Heart left ventricle (tissue), 16 donors: Measurements from ENCODE around the gene PLCH1. TPM values are rescaled to one million over a fixed set of nuclear protein-coding genes. Genes with fewer than 3 reads are reported as not detected.
A peak's percentile ranks its signal among the peaks of the same experiment; 100 is the strongest.

Experiments
- ATAC-seq, 4 donors: fragments of 200-7000 bp; cut with Tn5 transposase; one replicate each; pipeline ENCODE4 v1.9.1; 2020 to 2022; ENCODE audit warnings: moderate library complexity in 4 of 4, mild to moderate bottlenecking in 3 of 4, moderate number of reproducible peaks in 1 of 4
- DNase-seq, 5 donors: peaks; one replicate each; pipeline ENCODE4 v3.0.0-alpha.2; 2020
- H3K27ac ChIP-seq, 12 donors: fragments of 200-600 bp; sonication (generic) in 4 of 12; one replicate each; pipeline versions ENCODE4 v1.5.0 to v1.8.0; 2016 to 2022; ENCODE audit warnings: mild to moderate bottlenecking in 2 of 12
- H3K27me3 ChIP-seq, 9 donors: fragments of 200-600 bp; sonication (generic) in 2 of 9; one replicate each; pipeline versions ENCODE4 v1.5.1 to v1.8.0; 2016 to 2022; ENCODE audit warnings: mild to moderate bottlenecking in 3 of 9
- H3K36me3 ChIP-seq, 9 donors: fragments of 200-600 bp; sonication (generic) in 2 of 9; one replicate each; pipeline versions ENCODE4 v1.5.0 to v1.8.0; 2018 to 2022; ENCODE audit warnings: mild to moderate bottlenecking in 2 of 9
- H3K4me1 ChIP-seq, 12 donors: fragments of 200-600 bp; sonication (generic) in 4 of 12; one replicate each; pipeline versions ENCODE4 v1.5.0 to v1.8.0; 2016 to 2022; ENCODE audit warnings: mild to moderate bottlenecking in 3 of 12
- H3K4me3 ChIP-seq, 12 donors: fragments of 200-600 bp; sonication (generic) in 4 of 12; one replicate each; pipeline versions ENCODE4 v1.5.0 to v1.8.0; 2017 to 2022; ENCODE audit warnings: mild to moderate bottlenecking in 9 of 12, moderate library complexity in 4 of 12
- H3K9me3 ChIP-seq, 12 donors: fragments of 200-600 bp; sonication (generic) in 4 of 12; one replicate each; pipeline versions ENCODE4 v1.5.0 to v1.8.0; 2016 to 2022; ENCODE audit warnings: mild to moderate bottlenecking in 1 of 12
- POLR2A ChIP-seq, 2 donors: fragments of 450-650 bp; IDR thresholded peaks; one replicate each; pipeline ENCODE4 v1.6.1; 2017; ENCODE audit warnings: antibody characterized with exemption in 2 of 2, mild to moderate bottlenecking in 2 of 2, moderate library complexity in 2 of 2
- WGBS, 4 donors: extraction: QIAGEN DNeasy Blood & Tissue Kit in 2 of 4; methylation state at CpG; one replicate each; pipeline versions ENCODE4 v1.1.5 to v1.1.7; 2013 to 2018; 5-methylcytosine and 5-hydroxymethylcytosine counted together
- intact Hi-C, 10 donors: fragments of 100-400 bp; cut with DNase I; formaldehyde crosslinking; loops; one replicate each; pipeline versions ENCODE4 v1.11.1 to v1.14.2; 2022
- polyA plus RNA-seq, 2 donors: library from polyadenylated mRNA; stranded (reverse); fragments of 200-250 nt; gene quantifications; one replicate each; pipeline ENCODE4 v1.2.3, GENCODE V29; 2013
- total RNA-seq, 9 donors: library from RNA; depleted of rRNA in 2 of 9; stranded (reverse); fragments of >200 nt in 2 of 9; fragmentation: NEBNext Ultra II Directional in 3 of 9; extraction: Animal tissue kit (Norgen Biotek cat#: 25700) in 3 of 9; gene quantifications; one replicate each; pipeline versions ENCODE4 v1.1.0 to v1.2.4, GENCODE V29; 2016 to 2023
- TF ChIP-seq, protein P1 (sequence below), 12 donors: fragments of 200-600 bp; sonication (generic) in 4 of 12; IDR thresholded peaks; one replicate each; pipeline versions ENCODE4 v1.5.0 to v1.8.0; 2018 to 2022; ENCODE audit warnings: antibody characterized with exemption in 12 of 12, mild to moderate bottlenecking in 5 of 12
- donor health status: ischemic (EF 13 %, LVEDD 7.1; RV severe dilation, severe dysfunction).
- donor health status: healthy with polysubstance abuse.
- donor health status: DM: no; HTN: yes; CAD: no.
- donor health status: DM: no; HTN: no; CAD: no.
- donor health status: ischemic (EF 25% LVEDD 6.9; RV normal size, moderate dysfunction).
- donor health status: ischemic (EF 25% LVEDD 5.7; RV mildly dilated, moderate dysfunction).
- donor health status: healthy.
- donor health status: DM: yes; HTN: yes; CAD: no.
- donor health status: ischemic (EF 35%, LVEDD 5.7; RV mildly dilated, moderate dysfunction).
- donor health status: nonischemic (EF 11% LVEDD 7.7; RV severe dilation, severe dysfunction).
- donor health status: DM: yes; HTN: yes; CAD: no.
- donor health status: PGD.
- donor health status: ischemic (EF 29% LVEDD 5.4; RV normal size, mild dysfunction).
- donor health status: nonischemic (EF 23%, LVEDD 6.1; RV moderate dilation, normal function).

Gene PLCH1
- total and polyA plus RNA-seq, 11 donors = 0.07 to 2.7 (median 0.23) TPM

DNA sequence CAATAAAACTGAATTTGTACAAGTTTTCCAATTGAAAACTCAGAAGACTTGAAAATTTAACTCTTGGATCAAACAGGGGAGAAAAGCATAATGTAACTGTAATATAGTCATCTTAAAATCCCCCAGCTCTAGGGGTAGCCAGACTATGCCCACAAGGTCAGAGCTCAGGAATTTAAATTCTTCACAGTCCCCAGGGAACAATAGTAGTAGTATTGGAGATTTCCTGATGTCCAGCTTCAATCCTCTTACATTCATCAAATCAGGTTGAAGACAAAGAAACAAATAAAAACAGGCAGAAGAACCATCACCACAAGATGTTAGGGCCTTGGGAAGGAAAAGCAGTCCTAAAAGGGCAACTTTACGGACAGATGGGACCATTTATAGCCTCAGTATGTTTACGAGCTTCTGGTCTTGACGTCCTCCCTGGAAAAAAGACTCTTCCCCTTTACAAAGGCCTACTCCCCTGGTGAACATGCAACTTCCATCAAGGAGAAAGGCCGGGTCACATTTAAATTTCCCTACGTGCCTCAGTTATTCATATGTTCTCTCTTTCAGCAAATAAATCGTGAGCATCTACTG is 96.8 kb downstream of the PLCH1 start:
- Histone ChIP-seq H3K27ac (no peak overlapping the region), H3K36me3 (no peaks in the 10 kb centered on the region), H3K9me3 (no peaks in the 10 kb centered on the region), H3K4me1 (no peaks in the 10 kb centered on the region), H3K27me3 (no peaks in the 10 kb centered on the region), H3K4me3 (no peak overlapping the region)
- intact Hi-C loops = no loop called here
- DNase-seq (no peak), ATAC-seq (no peak)
- whole genome bisulfite sequencing, 4 donors = 76 to 88% (median 79%) methylated on average over 6 of the region's 6 CpGs
- TF ChIP-seq POLR2A (IDR thresholded peaks at IDR 0.05) = no peak
- TF ChIP-seq, protein P1, sequence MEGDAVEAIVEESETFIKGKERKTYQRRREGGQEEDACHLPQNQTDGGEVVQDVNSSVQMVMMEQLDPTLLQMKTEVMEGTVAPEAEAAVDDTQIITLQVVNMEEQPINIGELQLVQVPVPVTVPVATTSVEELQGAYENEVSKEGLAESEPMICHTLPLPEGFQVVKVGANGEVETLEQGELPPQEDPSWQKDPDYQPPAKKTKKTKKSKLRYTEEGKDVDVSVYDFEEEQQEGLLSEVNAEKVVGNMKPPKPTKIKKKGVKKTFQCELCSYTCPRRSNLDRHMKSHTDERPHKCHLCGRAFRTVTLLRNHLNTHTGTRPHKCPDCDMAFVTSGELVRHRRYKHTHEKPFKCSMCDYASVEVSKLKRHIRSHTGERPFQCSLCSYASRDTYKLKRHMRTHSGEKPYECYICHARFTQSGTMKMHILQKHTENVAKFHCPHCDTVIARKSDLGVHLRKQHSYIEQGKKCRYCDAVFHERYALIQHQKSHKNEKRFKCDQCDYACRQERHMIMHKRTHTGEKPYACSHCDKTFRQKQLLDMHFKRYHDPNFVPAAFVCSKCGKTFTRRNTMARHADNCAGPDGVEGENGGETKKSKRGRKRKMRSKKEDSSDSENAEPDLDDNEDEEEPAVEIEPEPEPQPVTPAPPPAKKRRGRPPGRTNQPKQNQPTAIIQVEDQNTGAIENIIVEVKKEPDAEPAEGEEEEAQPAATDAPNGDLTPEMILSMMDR (IDR thresholded peaks at IDR 0.05) = no peak

DNA sequence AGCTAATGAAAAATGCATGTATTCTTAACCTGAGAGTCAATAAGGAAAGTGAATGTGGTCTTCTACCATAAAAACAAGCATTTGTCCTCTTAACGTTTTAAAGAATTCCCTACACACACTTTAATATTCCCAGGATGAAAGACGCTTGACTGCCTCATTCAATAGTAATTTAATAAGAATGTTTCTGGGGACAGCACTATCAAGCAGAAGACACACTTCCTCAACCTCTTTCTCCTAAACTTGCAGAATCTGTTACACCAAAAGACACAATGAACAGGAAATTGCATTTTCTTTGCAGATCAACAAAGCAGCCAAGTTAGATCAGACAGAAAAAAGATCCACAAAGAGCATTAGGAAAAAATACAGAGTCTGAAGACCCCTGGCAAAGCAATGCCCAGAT is 97.7 kb downstream of the PLCH1 start:
- Histone ChIP-seq H3K36me3 (no peaks in the 10 kb centered on the region), H3K4me1 (no peaks in the 10 kb centered on the region), H3K27me3 (no peaks in the 10 kb centered on the region), H3K27ac (no peak overlapping the region), H3K4me3 (no peak overlapping the region), H3K9me3 (no peaks in the 10 kb centered on the region)
- ATAC-seq = no peak
- DNase-seq = no peak
- intact Hi-C loops = no loop called here
- TF ChIP-seq, protein P1 (IDR thresholded peaks at IDR 0.05) = no peak
- TF ChIP-seq POLR2A (IDR thresholded peaks at IDR 0.05) = no peak
- 30 to 44% (median 41%) methylated on average over 2 of the region's 2 CpGs for WGBS, 4 donors

DNA sequence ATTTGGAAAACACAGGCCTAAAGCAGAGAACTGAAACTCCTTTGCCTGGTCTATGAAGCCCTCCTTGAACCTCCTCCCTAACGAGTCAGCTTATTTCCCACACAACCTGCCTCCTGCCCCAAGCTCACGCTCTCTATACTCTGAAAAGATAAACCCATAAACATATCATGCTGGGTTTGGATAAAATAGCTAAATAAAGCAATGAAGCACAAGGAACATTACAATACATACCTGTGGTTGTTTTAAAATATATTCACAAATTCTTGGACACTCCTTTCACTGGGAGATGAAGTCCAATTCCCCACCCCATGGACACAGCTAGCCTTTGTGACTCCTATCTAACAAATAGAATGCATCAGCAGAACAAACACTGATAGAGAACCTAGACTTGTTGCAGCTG is 98.2 kb downstream of the PLCH1 start:
- Histone ChIP-seq H3K36me3 (no peaks in the 10 kb centered on the region), H3K4me3 (no peak overlapping the region), H3K27me3 (no peaks in the 10 kb centered on the region), H3K27ac (no peak overlapping the region), H3K9me3 (no peaks in the 10 kb centered on the region), H3K4me1 (no peaks in the 10 kb centered on the region)
- TF ChIP-seq, protein P1 (IDR thresholded peaks at IDR 0.05) = no peak
- TF ChIP-seq POLR2A (IDR thresholded peaks at IDR 0.05) = no peak
- ATAC-seq (no peak), DNase-seq (no peak)
- intact Hi-C loops = no loop called here
- 64 to 77% (median 71%) methylated on average over 2 of the region's 2 CpGs for WGBS, 4 donors

GRCh38 chr3:155646128-155646527 is 98.7 kb downstream of the PLCH1 start:
- Histone ChIP-seq H3K27me3 (no peaks in the 10 kb centered on the region), H3K4me3 (no peak overlapping the region), H3K9me3 (no peaks in the 10 kb centered on the region), H3K36me3 (no peaks in the 10 kb centered on the region), H3K27ac (no peak overlapping the region), H3K4me1 (no peaks in the 10 kb centered on the region)
- 59 to 68% (median 66%) methylated on average over 5 of the region's 5 CpGs for WGBS, 4 donors
- ATAC-seq (peak in 1 of 4 donors; percentile 67), DNase-seq (no peak)
- TF ChIP-seq, protein P1 (IDR thresholded peaks at IDR 0.05) = no peak
- no peak for TF ChIP-seq POLR2A (IDR thresholded peaks at IDR 0.05)
- intact Hi-C loops = no loop called here
